Stimulated activated CD8-positive, alpha-beta memory T cell treated with anti-CD3 and anti-CD28 coated beads, Interleukin-2, amount 100 ng/mL, for 48 hours (primary cell): ENCODE measurements around the gene TMTC1.
"Not testable (repeated sequence)": the region's sequence is repeated elsewhere in the genome, so short reads cannot be mapped to it uniquely, and the experiment has no call there.

Experiments
- DNase-seq, 2 donors: peaks; one replicate each; pipeline ENCODE4 v3.0.0-alpha.2; 2020; ENCODE audit warnings: low read depth in 2 of 2

Gene TMTC1

DNA sequence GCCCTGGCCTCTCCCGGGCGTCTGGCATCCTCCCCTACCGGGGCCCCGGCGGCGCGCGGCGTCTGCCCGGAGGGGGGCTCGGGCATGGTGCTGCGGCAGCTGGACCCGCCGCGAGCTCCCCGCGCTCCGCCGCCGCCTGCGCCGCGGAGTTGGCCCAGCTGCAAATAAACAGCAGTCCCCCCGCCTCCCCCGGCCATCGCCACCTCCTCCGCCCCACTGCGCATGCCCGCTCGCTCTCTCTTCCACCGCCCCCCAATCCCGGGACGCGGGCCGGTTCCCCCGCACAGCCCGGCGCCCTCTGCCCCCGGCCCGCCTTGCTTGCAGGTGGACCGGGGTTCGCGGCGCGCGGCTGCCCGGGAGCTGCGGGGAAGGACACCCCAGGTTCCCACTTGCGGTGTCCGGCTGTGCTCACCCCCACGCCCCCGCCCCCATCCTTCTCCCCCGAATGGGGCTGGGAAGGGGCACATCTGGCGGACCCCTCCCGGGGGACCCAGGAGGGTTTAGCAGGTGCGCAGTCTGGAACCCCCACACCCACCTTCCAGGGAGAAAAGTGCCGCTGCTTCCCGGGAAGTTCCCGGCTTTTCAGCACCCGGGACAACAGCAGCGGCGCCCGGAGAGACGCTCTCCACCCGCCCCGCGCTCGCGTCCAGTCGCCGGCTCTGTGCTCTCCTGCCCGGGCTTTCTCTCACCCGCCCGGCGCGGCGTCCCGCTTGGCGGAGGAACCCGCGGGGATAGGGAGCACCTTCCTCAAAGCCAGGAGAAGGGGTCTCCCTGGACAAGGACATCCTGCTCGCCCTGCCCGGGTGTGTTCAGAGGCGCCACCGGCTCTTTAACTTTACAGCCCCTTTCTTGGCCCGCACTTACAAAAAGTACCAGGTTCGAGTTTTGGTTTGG lies at the start of gene TMTC1:
Gene TMTC1 (minus strand): TSS at position 170 of the 894 bp plus-strand sequence. CDS start 191 bp downstream, outside the sequence.
- DNase-seq = no peak

GRCh38 chr12:29831173-29831572 lies 47.4 kb upstream of the TMTC1 start:
- DNase-seq = no peak

DNA sequence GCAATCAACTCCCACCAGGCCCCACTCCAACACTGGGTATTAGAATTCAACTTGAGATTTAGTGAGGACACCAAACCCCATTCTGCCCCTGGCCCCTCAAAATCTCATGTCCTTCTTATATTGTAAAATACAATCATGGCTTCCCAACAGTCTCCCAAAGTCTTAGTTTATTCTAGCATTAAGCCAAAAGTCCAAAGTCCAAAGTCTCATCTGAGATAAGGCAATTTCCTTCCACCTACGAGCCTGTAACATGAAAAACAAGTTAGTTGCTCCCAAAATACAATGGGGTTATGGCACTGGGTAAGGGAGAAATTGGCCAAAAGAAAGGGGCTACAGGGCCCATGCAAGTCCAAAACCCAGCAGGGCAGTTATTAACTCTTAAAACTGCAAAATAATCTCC lies 46.6 kb upstream of the TMTC1 start:
- DNase-seq = no peak

DNA sequence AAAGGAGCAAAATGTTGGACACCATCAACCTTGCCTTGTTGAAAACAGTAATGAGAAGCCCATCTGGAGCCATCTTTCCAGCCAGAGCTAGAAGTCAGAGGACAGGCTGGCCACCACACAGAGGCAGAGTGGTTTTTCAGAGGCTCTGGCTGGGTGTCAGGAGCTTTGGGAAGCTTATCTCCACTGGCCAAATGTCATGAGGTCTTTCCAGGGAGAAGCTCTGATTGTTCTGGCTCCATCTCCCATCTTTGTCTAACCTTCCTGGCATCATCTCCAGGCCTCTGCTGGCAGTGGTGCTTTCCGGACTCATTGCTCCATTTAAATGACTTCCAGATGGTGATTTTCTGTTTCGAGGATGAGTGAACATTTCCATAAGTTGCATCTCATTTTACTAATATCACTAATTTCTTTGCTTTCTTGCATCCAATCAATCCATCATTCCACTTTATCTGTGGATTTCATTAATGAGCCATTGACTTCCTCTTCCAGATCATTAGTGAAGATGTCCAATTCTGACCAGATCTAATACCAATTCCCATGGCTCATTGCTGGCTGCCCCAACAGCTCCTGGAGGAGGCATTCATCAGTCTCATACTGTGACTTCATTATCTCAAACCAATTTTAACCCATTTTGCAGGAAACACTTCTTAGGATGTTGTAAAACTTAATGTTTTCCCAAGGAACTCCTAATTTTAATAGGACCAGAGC lies 35.3 kb upstream of the TMTC1 start:
- no peak for DNase-seq

DNA sequence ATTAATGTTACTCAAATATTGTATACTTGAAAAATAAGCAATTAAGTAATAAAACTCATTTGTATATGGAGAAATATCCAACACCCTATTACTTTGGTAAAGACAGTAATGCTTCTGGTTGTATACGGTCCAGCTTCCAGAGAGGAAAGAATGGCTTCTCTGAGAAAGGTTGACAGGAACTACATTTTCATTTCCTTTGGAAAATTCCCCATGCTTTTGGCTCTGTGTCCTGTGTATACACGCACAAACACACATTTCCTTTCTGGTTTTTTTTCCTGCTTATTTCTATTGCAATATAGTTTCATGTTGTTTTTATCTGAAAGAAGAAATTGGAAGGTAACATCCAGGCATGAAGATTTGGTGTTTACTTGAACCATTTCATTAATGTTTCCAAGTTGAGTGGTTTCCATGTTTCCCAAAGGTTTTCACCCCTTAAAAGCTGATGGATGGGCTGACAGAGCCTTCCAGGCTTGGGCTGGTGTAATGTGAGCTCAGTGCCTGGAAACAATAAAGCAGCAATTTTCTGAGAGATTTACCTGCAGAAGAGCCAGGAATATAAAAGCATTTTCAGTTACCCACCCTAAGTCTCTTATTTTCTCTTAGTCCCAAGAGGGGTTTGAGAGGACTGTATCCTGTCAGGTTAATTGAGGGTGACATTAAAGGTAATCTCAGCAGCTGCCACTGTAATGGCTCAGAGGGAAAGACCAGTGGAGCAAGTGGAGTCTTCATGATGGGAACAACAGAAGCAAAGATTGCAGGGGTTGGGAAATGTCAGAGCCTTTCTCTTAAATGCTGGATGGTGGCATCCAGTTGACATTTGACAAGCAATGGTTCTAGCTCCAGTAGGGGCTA lies 33.4 kb upstream of the TMTC1 start:
- no peak for DNase-seq

- not testable (repeated sequence) for DNase-seq
Measured at GRCh38 chr12:29809616-29810361, 26.0 kb upstream of the TMTC1 start.

GRCh38 chr12:29807129-29807528 lies 23.4 kb upstream of the TMTC1 start:
- DNase-seq = no peak

GRCh38 chr12:29804019-29804418 lies 20.3 kb upstream of the TMTC1 start:
- DNase-seq = no peak

GRCh38 chr12:29799591-29799990 lies 15.8 kb upstream of the TMTC1 start:
- DNase-seq = no peak

DNA sequence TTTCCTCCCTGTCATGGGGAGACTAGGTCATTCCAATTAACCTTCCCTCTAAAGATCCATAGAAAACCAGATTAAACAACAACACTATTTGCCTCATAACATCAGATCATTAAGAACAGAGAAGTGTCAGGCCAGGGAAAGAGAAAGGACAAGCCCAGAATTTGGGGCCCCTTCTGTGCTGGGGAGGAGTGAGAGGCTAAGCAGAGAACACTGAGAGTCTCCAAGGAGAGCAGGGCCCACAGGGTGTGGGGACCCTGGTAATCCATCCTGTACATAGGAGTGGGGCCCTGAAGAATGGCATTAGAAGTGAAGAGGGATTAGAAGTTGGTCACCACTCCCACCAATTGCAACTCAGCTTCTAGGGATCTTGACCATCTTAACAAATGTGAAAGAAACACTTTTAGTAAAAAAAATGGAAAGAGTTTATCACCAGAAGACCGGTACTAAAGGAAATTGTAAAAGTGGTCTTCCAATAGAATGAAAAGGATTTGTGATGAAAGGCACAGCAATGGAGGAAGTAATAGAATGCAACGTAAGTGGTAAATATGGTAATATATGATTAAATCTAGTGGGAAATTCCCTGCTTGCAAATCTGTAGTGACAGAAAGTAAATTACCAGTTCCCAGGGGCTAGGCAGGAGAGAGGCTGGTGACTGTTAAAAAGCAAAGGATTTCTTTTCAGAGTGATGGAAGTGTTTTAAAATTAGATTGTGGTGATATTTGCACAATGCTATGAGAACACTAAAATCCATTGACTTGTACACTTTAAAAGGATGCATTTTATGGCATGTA lies 14.0 kb upstream of the TMTC1 start:
- DNase-seq = no peak

DNA sequence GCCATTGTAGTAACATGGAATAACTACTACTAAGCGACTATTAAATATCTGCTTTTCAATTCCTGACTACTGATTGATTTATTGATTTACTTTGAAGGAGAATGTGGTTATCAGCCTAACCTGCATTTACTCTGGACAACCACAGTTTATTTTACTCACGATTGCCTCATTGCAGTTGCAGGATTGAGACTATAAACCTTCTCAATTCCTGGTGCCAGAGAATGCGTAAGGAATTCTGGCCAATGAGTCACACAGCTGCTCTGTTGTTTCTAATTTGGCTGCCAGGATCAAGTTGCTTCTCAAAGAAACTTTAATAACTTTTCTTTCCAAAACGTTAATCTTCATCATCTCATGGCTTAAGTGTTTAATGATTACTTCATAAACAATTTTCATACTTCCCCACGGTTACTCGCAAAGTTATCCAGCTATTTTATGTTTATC lies 13.1 kb upstream of the TMTC1 start:
- no peak for DNase-seq

DNA sequence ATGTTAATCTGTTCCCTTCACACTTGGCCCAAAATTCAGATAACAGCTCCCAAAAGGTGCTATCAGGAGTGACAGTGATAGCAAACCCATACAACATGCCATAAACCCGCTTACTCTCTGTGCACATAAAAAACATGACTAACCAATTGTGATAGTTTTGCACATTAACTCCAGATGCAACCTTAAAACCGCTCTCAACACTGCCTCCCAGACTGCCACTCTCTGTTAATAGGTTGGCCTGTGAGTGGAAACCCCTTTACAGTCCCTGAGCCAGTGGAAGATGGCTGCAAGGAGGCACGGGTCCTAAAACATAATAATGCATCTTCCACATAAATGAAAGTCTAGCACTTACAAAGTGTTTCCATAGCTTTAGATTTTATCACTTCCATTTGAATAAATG lies 12.0 kb upstream of the TMTC1 start:
- no peak for DNase-seq

DNA sequence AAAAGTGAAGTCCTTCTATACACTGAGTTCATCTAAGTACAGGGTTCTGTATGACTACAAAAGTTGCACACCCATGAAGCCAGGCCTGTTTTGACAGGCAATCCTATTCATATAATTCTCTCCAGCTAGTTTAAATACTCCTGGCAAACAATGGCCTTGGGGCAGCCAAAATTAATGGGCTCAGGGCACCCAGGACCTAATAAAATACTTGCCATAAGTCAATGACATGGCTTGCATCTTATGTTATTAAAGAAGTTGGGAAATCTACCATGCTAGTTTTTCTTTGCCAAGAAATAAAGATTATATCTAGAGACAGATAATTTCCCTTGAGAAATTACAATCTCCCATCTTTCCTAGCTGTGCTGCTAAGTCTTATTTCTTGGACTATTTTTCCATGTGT lies 11.1 kb upstream of the TMTC1 start:
- DNase-seq = no peak

DNA sequence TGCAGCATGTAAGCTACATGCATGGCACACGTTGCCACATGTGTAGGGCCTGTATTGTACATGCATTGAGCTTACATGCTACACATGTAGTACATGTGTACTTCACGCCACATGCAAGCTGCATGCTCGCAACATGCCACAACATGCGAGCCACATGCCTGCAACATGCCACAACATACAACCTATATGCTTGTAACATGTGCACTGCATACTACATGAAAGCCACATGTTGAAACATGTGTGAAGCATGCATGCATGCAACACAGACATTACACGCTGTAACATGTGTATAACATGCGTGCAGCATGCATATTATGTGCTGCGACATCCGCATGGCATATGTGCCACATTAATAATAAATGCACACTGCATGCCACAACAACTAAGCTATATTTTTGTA lies 9.1 kb upstream of the TMTC1 start:
- no peak for DNase-seq

GRCh38 chr12:29792132-29792531 lies 8.4 kb upstream of the TMTC1 start:
- DNase-seq = no peak

- no peak for DNase-seq
Measured at GRCh38 chr12:29782871-29783772, 620 bp downstream of the TMTC1 start.

- no peak for DNase-seq
Measured at GRCh38 chr12:29782285-29782870, 1.4 kb downstream of the TMTC1 start.

DNA sequence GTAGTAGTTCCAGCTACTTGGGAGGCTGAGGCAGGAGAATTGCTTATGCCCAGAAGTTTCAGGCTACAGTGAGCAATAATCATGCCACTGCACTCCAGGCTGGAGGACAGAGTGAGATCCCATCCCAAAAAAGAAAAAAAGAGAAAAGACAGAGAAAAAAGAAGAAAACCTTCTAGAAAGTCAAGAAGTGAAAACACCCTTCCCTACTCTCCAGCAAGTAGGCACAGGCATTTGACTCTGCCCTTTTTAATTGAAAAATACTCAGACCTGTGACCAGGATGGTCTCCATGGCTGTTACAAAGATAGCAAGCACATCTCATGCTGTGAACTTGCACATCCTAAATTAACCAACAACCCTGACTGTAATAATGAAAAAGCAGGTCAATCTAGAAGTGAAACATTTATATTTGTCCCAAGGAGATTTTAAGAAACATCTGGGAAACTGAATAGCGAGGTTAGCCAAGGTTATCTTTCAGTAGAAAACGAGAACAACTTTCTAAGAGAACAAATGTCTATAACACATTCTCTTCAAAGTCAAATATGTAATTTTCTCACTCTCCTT lies 2.0 kb downstream of the TMTC1 start:
- DNase-seq = no peak

GRCh38 chr12:29781188-29781587 lies 2.6 kb downstream of the TMTC1 start:
- no peak for DNase-seq
